ENCODE results near the gene RABEP1.
A peak's percentile ranks its signal among the peaks of the same experiment; 100 is the strongest.

RABEP1 gene

GRCh38 chr17:5344914-5345313, 62.8 kb downstream of the RABEP1 start:
- Histone ChIP-seq H3K4me3 (no peak overlapping the region), H3K27ac (no peak overlapping the region)
- DNase-seq (ENCODE audit: low spot score), result no peak
- TF ChIP-seq CTCF (IDR thresholded peaks at IDR 0.05), result no peak

GRCh38 chr17:5352681-5353289, 70.7 kb downstream of the RABEP1 start:
- TF ChIP-seq CTCF (IDR thresholded peaks at IDR 0.05), result no peak
- Histone ChIP-seq H3K4me3 (no peak overlapping the region), H3K27ac (no peak overlapping the region)
- no peak for DNase-seq (ENCODE audit: low spot score)

GRCh38 chr17:5354310-5354709, 72.2 kb downstream of the RABEP1 start:
- no peak for DNase-seq (ENCODE audit: low spot score)
- TF ChIP-seq CTCF (IDR thresholded peaks at IDR 0.05), result no peak
- Histone ChIP-seq H3K27ac (peak overlapping the region in 1 of 2 donors; percentile 2), H3K4me3 (no peak overlapping the region)

DNA sequence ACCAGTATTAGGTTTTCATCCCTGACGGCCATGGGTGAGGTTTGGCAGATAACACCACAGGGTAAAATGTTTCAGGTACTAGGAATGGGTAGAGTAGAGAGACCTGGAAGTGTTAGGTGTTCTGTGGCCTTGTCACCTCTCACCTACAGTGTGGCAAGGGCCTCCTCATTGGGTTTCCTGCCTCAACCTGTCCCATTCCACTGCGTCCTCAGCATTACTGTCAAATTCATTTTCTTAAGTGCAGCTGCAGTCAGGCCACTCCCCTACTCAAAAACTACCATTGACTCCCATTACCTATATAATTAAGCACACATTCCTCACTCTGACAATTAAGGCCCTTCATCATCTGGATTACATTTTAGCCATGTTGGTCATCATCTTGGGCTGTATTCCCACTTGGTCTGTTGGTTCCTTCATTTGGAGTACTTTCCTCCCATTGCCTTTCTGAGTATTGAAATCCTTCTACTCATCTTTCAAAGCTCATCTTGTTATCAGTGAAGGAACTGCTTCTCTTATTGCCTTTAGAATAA, 72.9 kb downstream of the RABEP1 start:
- no peak overlapping the region for H3K4me3 ChIP-seq
- peak overlapping the region; percentile 31 to 80 for H3K27ac ChIP-seq
- no peak for DNase-seq (ENCODE audit: low spot score)
- no peak for TF ChIP-seq CTCF (IDR thresholded peaks at IDR 0.05)

DNA sequence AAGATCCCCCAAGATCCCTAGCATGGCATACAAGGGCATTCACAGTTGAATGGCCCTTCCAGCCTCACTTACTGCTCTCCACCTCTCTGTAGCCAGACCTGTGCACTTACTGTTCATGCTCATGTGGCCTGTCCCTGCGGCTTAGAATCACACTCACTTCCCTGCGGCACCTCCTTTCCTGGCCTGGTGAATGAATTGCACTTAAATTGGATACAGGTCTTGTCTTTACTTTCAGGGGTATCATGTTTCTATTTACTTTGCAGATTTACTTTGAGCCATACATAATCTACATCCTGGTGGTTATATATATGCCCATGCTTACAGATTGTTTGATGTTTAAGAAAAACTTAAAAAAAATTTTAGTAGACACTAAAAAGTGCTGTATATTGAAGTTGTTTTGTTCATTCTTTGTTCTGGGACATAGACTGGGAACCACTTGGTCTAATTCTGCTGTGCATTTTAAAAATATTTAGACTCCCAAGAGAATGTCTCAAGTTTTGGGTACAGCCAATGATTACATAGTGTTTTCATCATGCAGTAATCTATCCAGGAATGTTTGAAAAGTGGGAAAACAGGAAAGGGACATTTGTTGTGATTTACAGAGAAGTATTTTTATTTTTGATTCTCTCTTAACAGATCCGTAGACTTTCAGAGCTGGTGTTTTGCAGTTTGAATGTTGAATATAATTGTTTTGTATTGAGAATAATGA, 73.5 kb downstream of the RABEP1 start:
- Histone ChIP-seq H3K27ac (peak overlapping the region; percentile 31 to 80), H3K4me3 (no peak overlapping the region)
- TF ChIP-seq CTCF (IDR thresholded peaks at IDR 0.05), result no peak
- no peak for DNase-seq (ENCODE audit: low spot score)

DNA sequence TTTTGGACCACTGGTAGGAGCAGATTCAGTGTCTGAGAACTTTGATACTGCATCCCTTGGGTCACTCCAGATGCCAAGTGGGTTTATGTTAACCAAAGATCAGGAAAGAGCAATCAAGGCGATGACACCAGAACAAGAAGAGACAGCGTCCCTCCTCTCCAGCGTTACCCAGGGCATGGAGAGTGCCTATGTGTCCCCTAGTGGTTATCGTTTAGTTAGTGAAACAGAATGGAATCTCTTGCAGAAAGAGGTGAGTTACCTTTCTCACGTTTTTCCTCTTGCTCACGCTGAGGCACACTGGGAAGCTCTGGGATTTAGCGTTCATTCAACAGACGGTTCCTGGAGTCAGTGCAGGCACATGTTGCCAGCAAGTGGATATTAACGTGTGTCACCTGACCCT, 79.3 kb downstream of the RABEP1 start:
- no peak for DNase-seq (ENCODE audit: low spot score)
- TF ChIP-seq CTCF (IDR thresholded peaks at IDR 0.05), result no peak
- H3K27ac ChIP-seq, result no peak overlapping the region
- H3K4me3 ChIP-seq, result no peak overlapping the region
